ENCODE results near the gene PCNX2.

DNA sequence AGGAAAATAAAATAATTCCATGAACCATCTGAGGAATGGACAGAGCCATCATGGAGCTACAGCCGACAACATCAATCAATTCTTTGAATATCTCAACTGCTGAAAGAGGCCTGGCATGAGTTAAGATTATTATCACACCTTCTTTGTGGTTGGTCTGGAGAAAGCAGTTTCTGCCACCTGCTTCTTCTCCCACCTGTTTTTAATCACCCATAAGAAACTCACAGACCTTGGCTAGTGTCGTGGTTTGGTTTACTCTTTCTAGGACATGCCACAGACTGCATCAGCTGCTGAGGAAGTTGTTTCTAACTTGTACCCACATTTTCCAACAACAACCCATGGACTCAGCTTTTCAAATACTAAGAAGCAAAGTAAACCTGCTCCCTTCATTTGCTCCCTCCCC is 279.6 kb downstream of the PCNX2 start:
- TF ChIP-seq ZNF780A (CRISPR knock-in tag; IDR thresholded peaks at IDR 0.05) (no peak), ZNF639 (CRISPR knock-in tag; conservative IDR thresholded peaks at IDR 0.05) (no peak), RFX5 (IDR thresholded peaks at IDR 0.05; ENCODE audit: low read depth, low read length) (no peak)
- TF ChIP-seq, protein P1, sequence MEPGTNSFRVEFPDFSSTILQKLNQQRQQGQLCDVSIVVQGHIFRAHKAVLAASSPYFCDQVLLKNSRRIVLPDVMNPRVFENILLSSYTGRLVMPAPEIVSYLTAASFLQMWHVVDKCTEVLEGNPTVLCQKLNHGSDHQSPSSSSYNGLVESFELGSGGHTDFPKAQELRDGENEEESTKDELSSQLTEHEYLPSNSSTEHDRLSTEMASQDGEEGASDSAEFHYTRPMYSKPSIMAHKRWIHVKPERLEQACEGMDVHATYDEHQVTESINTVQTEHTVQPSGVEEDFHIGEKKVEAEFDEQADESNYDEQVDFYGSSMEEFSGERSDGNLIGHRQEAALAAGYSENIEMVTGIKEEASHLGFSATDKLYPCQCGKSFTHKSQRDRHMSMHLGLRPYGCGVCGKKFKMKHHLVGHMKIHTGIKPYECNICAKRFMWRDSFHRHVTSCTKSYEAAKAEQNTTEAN (CRISPR knock-in tag; conservative IDR thresholded peaks at IDR 0.05), result no peak
